ENCODE data around the gene CGNL1.

Gene CGNL1

GRCh38 chr15:57496946-57497869 is 120.9 kb downstream of the CGNL1 start:
- no peak for DNase-seq (ENCODE audit: low spot score)

- DNase-seq (ENCODE audit: low spot score) = no peak
These were observed 124.0 kb downstream of the CGNL1 start for GRCh38 chr15:57500256-57500655.

GRCh38 chr15:57500979-57501576 is 124.8 kb downstream of the CGNL1 start:
- DNase-seq (ENCODE audit: low spot score) = no peak

GRCh38 chr15:57502116-57502515 is 125.8 kb downstream of the CGNL1 start:
- no peak for DNase-seq (ENCODE audit: low spot score)

GRCh38 chr15:57503051-57503702 is 126.9 kb downstream of the CGNL1 start:
- no peak for DNase-seq (ENCODE audit: low spot score)

- DNase-seq (ENCODE audit: low spot score) = no peak
These were observed 127.8 kb downstream of the CGNL1 start for GRCh38 chr15:57503911-57504598.

- DNase-seq (ENCODE audit: low spot score) = no peak
These were observed 128.3 kb downstream of the CGNL1 start for GRCh38 chr15:57504599-57504940.

- DNase-seq (ENCODE audit: low spot score) = no peak
These were observed 128.9 kb downstream of the CGNL1 start for GRCh38 chr15:57505056-57505715.

- DNase-seq (ENCODE audit: low spot score) = no peak
These were observed 129.7 kb downstream of the CGNL1 start for GRCh38 chr15:57505949-57506391.

GRCh38 chr15:57506422-57506821 is 130.1 kb downstream of the CGNL1 start:
- DNase-seq (ENCODE audit: low spot score) = no peak

GRCh38 chr15:57507111-57507510 is 130.8 kb downstream of the CGNL1 start:
- DNase-seq (ENCODE audit: low spot score) = no peak

GRCh38 chr15:57509126-57509525 is 132.8 kb downstream of the CGNL1 start:
- DNase-seq (ENCODE audit: low spot score) = no peak

- DNase-seq (ENCODE audit: low spot score) = no peak
These were observed 133.7 kb downstream of the CGNL1 start for GRCh38 chr15:57509965-57510364.

- DNase-seq (ENCODE audit: low spot score) = no peak
These were observed 134.3 kb downstream of the CGNL1 start for GRCh38 chr15:57510647-57511046.

- DNase-seq (ENCODE audit: low spot score) = no peak
These were observed 140.2 kb downstream of the CGNL1 start for GRCh38 chr15:57516327-57517029.

GRCh38 chr15:57517030-57517671 is 140.8 kb downstream of the CGNL1 start:
- no peak for DNase-seq (ENCODE audit: low spot score)

- DNase-seq (ENCODE audit: low spot score) = no peak
These were observed 142.6 kb downstream of the CGNL1 start for GRCh38 chr15:57518779-57519405.

GRCh38 chr15:57519806-57520205 is 143.5 kb downstream of the CGNL1 start:
- DNase-seq (ENCODE audit: low spot score) = no peak

- no peak for DNase-seq (ENCODE audit: low spot score)
These were observed 145.2 kb downstream of the CGNL1 start for GRCh38 chr15:57521503-57521902.

- DNase-seq (ENCODE audit: low spot score) = no peak
These were observed 145.8 kb downstream of the CGNL1 start for GRCh38 chr15:57522148-57522547.

Measured in LoVo (cell line).